Duodenal mucosa (tissue), 2 donors: ENCODE data around the gene LYPD3.

Source experiments
- H3K27ac ChIP-seq: one replicate; pipeline ENCODE4 v1.7.0; 2013; ENCODE audit warnings: low read depth, low read length
- H3K27me3 ChIP-seq, 2 donors: one replicate each; pipeline ENCODE4 v1.7.0; 2013; ENCODE audit warnings: low read length in 2 of 2, control low read depth in 1 of 2; ENCODE audit not compliant: insufficient read depth in 2 of 2, control insufficient read depth in 1 of 2
- H3K36me3 ChIP-seq, 2 donors: one replicate each; pipeline ENCODE4 v1.7.0; 2013; ENCODE audit warnings: low read length in 2 of 2, control low read depth in 1 of 2; ENCODE audit not compliant: insufficient read depth in 2 of 2, control insufficient read depth in 1 of 2
- H3K4me1 ChIP-seq, 2 donors: one replicate each; pipeline ENCODE4 v1.7.0; 2013; ENCODE audit warnings: low read length in 2 of 2, control low read depth in 1 of 2; ENCODE audit not compliant: insufficient read depth in 2 of 2, control insufficient read depth in 1 of 2
- H3K4me3 ChIP-seq, 2 donors: one replicate each; pipeline ENCODE4 v1.7.0; 2013; ENCODE audit warnings: low read length in 2 of 2, low read depth in 1 of 2
- H3K9ac ChIP-seq, 2 donors: one replicate each; pipeline ENCODE4 v1.7.0; 2013; ENCODE audit warnings: low read length in 2 of 2, low read depth in 1 of 2
- H3K9me3 ChIP-seq, 2 donors: one replicate each; pipeline ENCODE4 v1.7.0; 2013; ENCODE audit warnings: low read length in 2 of 2, control low read depth in 1 of 2; ENCODE audit not compliant: control insufficient read depth in 1 of 2

The LYPD3 gene

DNA sequence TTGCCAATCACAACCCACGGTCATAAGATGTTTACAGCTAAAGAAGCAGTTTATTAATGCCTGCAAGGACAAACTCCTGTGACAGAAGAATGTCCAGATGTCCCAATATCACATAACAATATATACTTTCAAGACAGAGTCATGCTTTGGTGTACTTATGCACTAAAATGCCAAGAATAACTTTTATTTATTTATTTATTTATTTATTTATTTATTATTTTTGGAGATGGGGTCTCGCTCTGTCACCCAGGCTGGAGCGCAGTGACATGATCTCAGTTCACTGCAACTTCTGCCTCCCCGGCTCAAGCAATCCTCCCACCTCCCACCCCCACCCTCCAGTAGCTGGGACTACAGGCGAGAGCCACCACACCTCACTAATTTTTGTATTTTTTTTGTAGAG lies 41.6 kb downstream of the LYPD3 start:
- no peaks in the 10 kb centered on the region for H3K36me3 ChIP-seq
- peaks cover 4 to 13% of the 10 kb centered on the region in 2 donors for H3K4me1 ChIP-seq
- no peaks in the 10 kb centered on the region for H3K27me3 ChIP-seq
- no peaks in the 10 kb centered on the region for H3K9me3 ChIP-seq
- no peak overlapping the region for H3K4me3 ChIP-seq
- no peak overlapping the region for H3K27ac ChIP-seq
- no peak overlapping the region for H3K9ac ChIP-seq

DNA sequence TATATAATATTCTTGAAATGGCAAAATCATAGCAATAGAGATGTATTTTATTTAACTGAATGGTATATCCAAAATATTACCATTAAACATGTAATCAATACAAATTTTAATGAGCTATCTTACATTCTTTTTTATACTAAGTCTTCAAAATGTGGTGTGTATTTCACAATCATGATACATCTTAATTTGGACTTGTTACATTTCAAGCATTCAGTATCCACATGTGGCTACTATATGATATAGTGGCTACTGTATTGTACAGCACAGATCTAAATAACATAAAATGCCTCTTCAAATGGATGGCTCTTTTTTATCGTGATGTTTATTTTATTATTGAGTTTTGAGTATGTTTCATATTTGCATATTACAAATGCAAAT lies 42.7 kb downstream of the LYPD3 start:
- no peak overlapping the region for H3K9ac ChIP-seq
- H3K4me3 ChIP-seq = no peak overlapping the region
- no peaks in the 10 kb centered on the region for H3K27me3 ChIP-seq
- peaks cover 4 to 13% of the 10 kb centered on the region in 2 donors for H3K4me1 ChIP-seq
- no peak overlapping the region for H3K27ac ChIP-seq
- H3K9me3 ChIP-seq = no peaks in the 10 kb centered on the region
- H3K36me3 ChIP-seq = no peaks in the 10 kb centered on the region

DNA sequence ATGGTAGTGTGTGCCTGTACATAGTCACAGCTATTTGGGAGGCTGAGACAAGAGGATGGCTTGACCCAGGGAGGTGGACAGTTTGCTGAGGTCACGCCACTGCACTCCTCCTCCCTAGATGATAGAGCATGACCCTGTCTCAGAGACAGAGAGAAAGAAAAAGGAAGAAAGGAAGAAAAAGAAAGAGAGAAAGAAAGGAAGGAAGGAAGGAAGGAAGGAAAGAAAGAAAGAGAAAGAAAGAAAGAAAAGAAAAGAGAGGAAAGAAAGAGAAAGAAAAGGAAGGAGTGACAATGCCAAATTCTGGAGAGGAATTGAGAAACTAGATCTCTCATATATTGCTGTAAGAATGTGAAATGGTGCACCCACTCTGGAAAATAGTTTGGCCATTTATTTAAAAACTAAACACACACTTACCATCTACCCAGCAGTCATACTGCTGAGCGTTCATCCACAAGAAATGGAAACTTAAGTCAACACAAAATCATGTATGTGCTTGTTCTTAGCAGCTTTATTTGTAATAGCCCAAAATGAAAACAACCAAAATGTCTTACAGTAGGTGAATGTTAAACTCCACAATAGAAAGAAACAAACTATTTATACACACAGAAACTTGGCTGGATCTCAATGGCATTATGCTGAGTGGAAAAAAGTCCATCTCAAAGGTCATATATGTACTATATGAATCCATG lies 43.3 kb downstream of the LYPD3 start:
- H3K27me3 ChIP-seq = no peaks in the 10 kb centered on the region
- H3K9me3 ChIP-seq = no peaks in the 10 kb centered on the region
- no peak overlapping the region for H3K27ac ChIP-seq
- peaks cover 6 to 13% of the 10 kb centered on the region in 2 donors for H3K4me1 ChIP-seq
- H3K36me3 ChIP-seq = no peaks in the 10 kb centered on the region
- H3K9ac ChIP-seq = no peak overlapping the region
- H3K4me3 ChIP-seq = no peak overlapping the region

DNA sequence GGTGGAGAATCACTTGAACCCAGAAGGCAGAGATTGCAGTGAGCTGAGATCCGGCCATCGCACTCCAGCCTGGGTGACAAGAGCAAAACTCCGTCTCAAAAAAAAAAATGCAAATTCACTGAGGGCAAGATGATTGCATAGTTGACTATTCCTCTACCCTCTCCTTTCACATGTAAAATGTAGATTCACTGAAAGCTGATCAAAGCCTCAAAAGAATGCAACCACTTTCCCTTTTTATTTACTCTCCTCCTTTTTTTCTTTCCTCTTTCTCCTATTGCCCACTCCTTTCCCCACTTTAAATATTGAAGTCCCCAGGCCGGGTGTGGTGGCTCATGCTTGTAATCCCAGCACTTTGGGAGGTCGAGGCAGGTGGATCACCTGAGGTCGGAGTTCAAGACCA lies 44.5 kb downstream of the LYPD3 start:
- H3K4me3 ChIP-seq = no peak overlapping the region

DNA sequence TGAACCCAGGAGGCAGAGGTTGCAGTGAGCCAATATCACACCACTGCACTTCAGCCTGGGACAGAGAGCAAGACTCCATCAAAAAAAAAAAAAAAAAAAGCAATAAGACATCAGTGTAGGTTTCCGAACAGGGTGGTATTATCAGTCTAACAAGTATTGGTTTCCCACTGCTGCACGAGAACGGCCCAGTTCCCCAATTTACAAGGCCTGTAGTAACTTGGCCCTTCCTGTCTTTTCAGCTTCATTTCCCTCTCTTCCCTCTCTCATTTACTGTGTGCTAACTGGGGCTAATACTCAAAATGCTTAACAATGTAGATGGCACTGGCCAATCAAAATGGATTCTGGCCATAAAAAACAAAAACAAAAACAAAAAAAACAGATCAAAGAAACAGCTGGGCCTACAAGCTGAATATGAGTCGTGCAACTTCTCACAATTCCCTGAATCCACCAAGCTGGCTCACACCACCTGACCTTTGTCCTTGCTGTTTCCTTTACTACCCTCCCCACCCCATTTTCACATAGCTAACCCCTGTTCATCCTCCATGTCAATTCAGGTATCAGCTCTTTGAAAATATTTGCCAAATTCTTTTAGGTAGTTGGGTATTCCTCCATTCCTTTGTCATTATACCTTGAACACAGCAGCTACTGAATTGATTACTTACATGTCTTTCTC lies 48.3 kb downstream of the LYPD3 start:
- Histone ChIP-seq H3K27me3 (no peaks in the 10 kb centered on the region), H3K9me3 (peaks cover 0 to 3% of the 10 kb centered on the region in 2 donors), H3K4me1 (peaks cover 0 to 5% of the 10 kb centered on the region in 2 donors), H3K27ac (no peak overlapping the region), H3K36me3 (no peaks in the 10 kb centered on the region), H3K4me3 (no peak overlapping the region), H3K9ac (no peak overlapping the region)

More for the DNA sequence above, 44.5 kb downstream of the LYPD3 start:
- Histone ChIP-seq H3K27me3 (no peaks in the 10 kb centered on the region), H3K36me3 (no peaks in the 10 kb centered on the region), H3K9ac (no peak overlapping the region), H3K4me1 (peaks cover 5 to 8% of the 10 kb centered on the region in 2 donors), H3K27ac (no peak overlapping the region), H3K9me3 (no peaks in the 10 kb centered on the region)

DNA sequence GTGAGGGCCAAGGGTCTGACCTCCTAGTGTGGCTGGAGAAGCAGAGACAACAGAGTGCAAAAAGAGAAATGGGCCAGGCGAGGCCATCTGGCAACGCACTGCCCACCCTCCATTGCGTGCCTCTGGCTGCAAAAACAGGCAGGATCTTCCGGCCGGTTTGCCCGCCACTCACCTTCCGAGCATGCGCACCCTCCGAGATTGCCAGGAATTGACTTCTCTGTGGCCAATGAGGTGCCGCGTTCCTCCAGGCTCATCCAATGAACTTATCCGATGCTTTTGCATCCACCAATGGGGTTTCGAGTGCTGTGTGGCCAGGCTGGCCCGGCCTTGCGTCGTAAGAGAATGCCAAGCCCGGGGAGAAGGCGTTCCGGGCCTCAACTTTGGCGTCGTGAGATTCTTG lies 50.9 kb downstream of the LYPD3 start, which contains the start of gene TEX101:
Gene TEX101, plus strand, starts transcription at position 337 of the 400 bp plus-strand sequence. CDS start 1,030 bp downstream, outside the sequence.
- Histone ChIP-seq H3K9ac (no peak within 1 kb of the TSS), H3K4me3 (no peak within 1 kb of the TSS), H3K4me1 (peaks cover 0 to 5% of the 10 kb centered on the region in 2 donors), H3K9me3 (peaks cover 0 to 3% of the 10 kb centered on the region in 2 donors), H3K36me3 (no peaks in the 10 kb centered on the region), H3K27me3 (no peaks in the 10 kb centered on the region), H3K27ac (no peak within 1 kb of the TSS)

DNA sequence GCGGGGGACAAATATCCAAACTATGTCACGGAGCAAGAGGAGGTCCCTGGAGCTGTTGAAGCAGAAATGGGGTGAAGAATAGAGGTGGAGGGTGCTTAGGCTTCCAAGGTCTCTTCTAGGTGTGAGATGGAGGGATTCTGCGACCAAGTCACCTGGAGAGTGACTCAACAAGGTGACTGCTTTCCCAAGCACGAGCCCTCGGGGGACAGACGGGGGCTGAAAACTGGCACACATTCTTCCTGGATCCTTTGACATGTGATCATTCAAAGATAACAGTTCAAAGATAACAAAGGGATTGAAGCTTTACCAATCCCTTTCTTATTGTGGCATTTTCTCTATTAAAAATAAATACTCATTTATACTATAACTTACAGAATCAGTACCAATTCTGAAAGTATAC lies 53.0 kb downstream of the LYPD3 start:
- no peaks in the 10 kb centered on the region for H3K36me3 ChIP-seq
- H3K27me3 ChIP-seq = no peaks in the 10 kb centered on the region
- H3K4me3 ChIP-seq = no peak overlapping the region
- peaks cover 0 to 5% of the 10 kb centered on the region in 2 donors for H3K4me1 ChIP-seq
- H3K9me3 ChIP-seq = peaks cover 0 to 3% of the 10 kb centered on the region in 2 donors
- no peak overlapping the region for H3K9ac ChIP-seq
- H3K27ac ChIP-seq = no peak overlapping the region
